Gastrocnemius medialis (tissue), 4 donors: ENCODE data around the gene MIAT. TPM values are rescaled to one million over a fixed set of nuclear protein-coding genes. Genes with fewer than 3 reads are reported as not detected.

Experiments used
- ATAC-seq, 2 donors: fragments of 150-250 bp; one replicate each; pipeline ENCODE4 v1.9.1; 2016
- DNase-seq, 2 donors: peaks; one replicate each; pipeline ENCODE4 v3.0.0-alpha.2; 2019
- H3K27ac ChIP-seq, 4 donors: fragments of 200-600 bp; sonication (generic); 1 replicate in 1 of 4; 2 replicates in 3 of 4; pipeline ENCODE4 v1.5.1; 2016 to 2018; ENCODE audit warnings: mild to moderate bottlenecking in 2 of 4, moderate library complexity in 1 of 4
- H3K27me3 ChIP-seq, 3 donors: fragments of 200-600 bp; sonication (generic) in 2 of 3; 1 replicate in 1 of 3; 2 replicates in 2 of 3; pipeline versions ENCODE4 v1.5.1 to v1.6.0; 2016 to 2019; ENCODE audit warnings: mild to moderate bottlenecking in 1 of 3, moderate library complexity in 1 of 3
- H3K36me3 ChIP-seq, 2 donors: fragments of 200-600 bp; sonication (generic) in 1 of 2; one replicate each; pipeline ENCODE4 v1.5.1; 2017 to 2018
- H3K4me1 ChIP-seq, 2 donors: fragments of 200-600 bp; sonication (generic) in 1 of 2; one replicate each; pipeline ENCODE4 v1.5.1; 2016 to 2017; ENCODE audit warnings: mild to moderate bottlenecking in 2 of 2
- H3K4me3 ChIP-seq, 4 donors: fragments of 200-600 bp; sonication (generic) in 3 of 4; 1 replicate in 1 of 4; 2 replicates in 3 of 4; pipeline ENCODE4 v1.5.1; 2016 to 2019; ENCODE audit warnings: mild to moderate bottlenecking in 2 of 4
- H3K9me3 ChIP-seq, 3 donors: fragments of 200-600 bp; sonication (generic) in 2 of 3; 1 replicate in 1 of 3; 2 replicates in 2 of 3; pipeline ENCODE4 v1.5.1; 2016 to 2019
- CTCF ChIP-seq, 5 experiments: fragments of 450-650 bp in 3 of 5; fragments of 200-600 bp in 2 of 5; sonication (generic) in 2 of 5; IDR thresholded peaks in 4 of 5; conservative IDR thresholded peaks in 1 of 5; 1 replicate in 4 of 5; 2 replicates in 1 of 5; pipeline ENCODE4 v1.5.1; 2016 to 2019; ENCODE audit warnings: antibody characterized with exemption in 5 of 5, mild to moderate bottlenecking in 3 of 5, moderate library complexity in 3 of 5
- POLR2A ChIP-seq, 2 donors: fragments of 450-650 bp; IDR thresholded peaks; one replicate each; pipeline ENCODE4 v1.6.1; 2017; ENCODE audit warnings: antibody characterized with exemption in 2 of 2, mild to moderate bottlenecking in 2 of 2, moderate library complexity in 2 of 2
- in situ Hi-C, 4 donors: fragments of 200-750 bp; cut with MboI; loops; one replicate each; pipeline versions ENCODE4 v1.15.0 to v1.8.0; 2017; ENCODE audit warnings: low sequenced_read_pairs in 4 of 4
- intact Hi-C: fragments of 100-400 bp; cut with DNase I; formaldehyde crosslinking; loops from one replicate; pipeline ENCODE4 v1.15.1; 2023; ENCODE audit warnings: low total_unique reads
- total RNA-seq, 4 donors: library from RNA; depleted of rRNA; stranded (reverse); fragments of >200 nt; gene quantifications; one replicate each; pipeline versions ENCODE4 v1.1.0 to v1.2.3, GENCODE V29; 2016

MIAT gene
- total RNA-seq, 4 donors from 2014 or later = 0.02 to 0.25 (median 0.07) TPM; not detected in 1

GRCh38 chr22:26660961-26661578, 3.7 kb downstream of the MIAT start:
- in situ Hi-C loops = no loop called here
- H3K4me3 ChIP-seq = no peak overlapping the region
- no peaks in the 10 kb centered on the region for H3K36me3 ChIP-seq
- H3K27me3 ChIP-seq = peaks cover 36 to 46% (median 42%) of the 10 kb centered on the region in 3 donors
- H3K27ac ChIP-seq = no peak overlapping the region
- TF ChIP-seq POLR2A (IDR thresholded peaks at IDR 0.05) = no peak
- TF ChIP-seq CTCF (IDR thresholded peaks at IDR 0.05 in 4 of 5, conservative IDR thresholded peaks at IDR 0.05 in 1 of 5) = no peak
- intact Hi-C loops = no loop called here
- ATAC-seq (no peak), DNase-seq (no peak)
- no peaks in the 10 kb centered on the region for H3K9me3 ChIP-seq
- peaks cover 14 to 24% of the 10 kb centered on the region in 2 donors for H3K4me1 ChIP-seq

GRCh38 chr22:26662160-26662559, 4.8 kb downstream of the MIAT start:
- Histone ChIP-seq H3K27me3 (peaks cover 29 to 39% (median 34%) of the 10 kb centered on the region in 3 donors), H3K36me3 (no peaks in the 10 kb centered on the region), H3K27ac (no peak overlapping the region), H3K9me3 (no peaks in the 10 kb centered on the region), H3K4me3 (no peak overlapping the region), H3K4me1 (peaks cover 14 to 20% of the 10 kb centered on the region in 2 donors)
- intact Hi-C loops = no loop called here
- in situ Hi-C loops = no loop called here
- DNase-seq (no peak), ATAC-seq (no peak)
- no peak for TF ChIP-seq POLR2A (IDR thresholded peaks at IDR 0.05)
- no peak for TF ChIP-seq CTCF (IDR thresholded peaks at IDR 0.05 in 4 of 5, conservative IDR thresholded peaks at IDR 0.05 in 1 of 5)

- Histone ChIP-seq H3K27me3 (peaks cover 16 to 26% (median 21%) of the 10 kb centered on the region in 3 donors), H3K9me3 (no peaks in the 10 kb centered on the region), H3K4me3 (no peak overlapping the region), H3K4me1 (peaks cover 10 to 11% of the 10 kb centered on the region in 2 donors), H3K27ac (no peak overlapping the region), H3K36me3 (no peaks in the 10 kb centered on the region)
- ATAC-seq (no peak), DNase-seq (no peak)
- no peak for TF ChIP-seq CTCF (IDR thresholded peaks at IDR 0.05 in 4 of 5, conservative IDR thresholded peaks at IDR 0.05 in 1 of 5)
- TF ChIP-seq POLR2A (IDR thresholded peaks at IDR 0.05) = no peak
- in situ Hi-C loops = no loop called here
- intact Hi-C loops = no loop called here
These were observed 6.1 kb downstream of the MIAT start for GRCh38 chr22:26663374-26663923.

GRCh38 chr22:26665813-26666231, 8.4 kb downstream of the MIAT start:
- no peak for DNase-seq
- Histone ChIP-seq H3K27me3 (peaks cover 4 to 10% (median 10%) of the 10 kb centered on the region in 3 donors), H3K27ac (no peak overlapping the region), H3K36me3 (no peaks in the 10 kb centered on the region), H3K4me3 (no peak overlapping the region), H3K4me1 (no peaks in the 10 kb centered on the region), H3K9me3 (no peaks in the 10 kb centered on the region)
- ATAC-seq = no peak
- no peak for TF ChIP-seq POLR2A (IDR thresholded peaks at IDR 0.05)
- no peak for TF ChIP-seq CTCF (IDR thresholded peaks at IDR 0.05 in 4 of 5, conservative IDR thresholded peaks at IDR 0.05 in 1 of 5)
- in situ Hi-C loops = no loop called here
- intact Hi-C loops = no loop called here
